WERI-Rb-1 (cell line): Measurements from ENCODE around the gene SRF.
A peak's percentile ranks its signal among the peaks of the same experiment; 100 is the strongest.

Experiments used
- DNase-seq: peaks from one replicate; pipeline ENCODE4 v3.0.0-alpha.2; 2020
- H3K27ac ChIP-seq: fragments of 250-450 bp; sonication (Bioruptor Pico); 2 replicates; pipeline ENCODE4 v1.5.1; 2020; ENCODE audit warnings: mild to moderate bottlenecking, moderate library complexity
- H3K27me3 ChIP-seq: fragments of 250-450 bp; sonication (Bioruptor Pico); 2 replicates; pipeline ENCODE4 v1.5.1; 2021; ENCODE audit warnings: mild to moderate bottlenecking, low read depth, moderate library complexity; ENCODE audit not compliant: insufficient read depth, severe bottlenecking
- H3K36me3 ChIP-seq: fragments of 250-450 bp; sonication (Bioruptor Pico); 2 replicates; pipeline ENCODE4 v1.5.1; 2020; ENCODE audit warnings: mild to moderate bottlenecking, moderate library complexity
- H3K4me3 ChIP-seq: 2 replicates; pipeline ENCODE4 v1.5.1; 2011; ENCODE audit warnings: low read depth, mild to moderate bottlenecking, control low read depth, low read length
- H3K9me3 ChIP-seq: fragments of 250-450 bp; sonication (Bioruptor Pico); 2 replicates; pipeline ENCODE4 v1.5.1; 2021; ENCODE audit warnings: mild to moderate bottlenecking, moderate library complexity; ENCODE audit not compliant: severe bottlenecking
- CTCF ChIP-seq: IDR thresholded peaks from 2 replicates; pipeline ENCODE4 v1.5.1; 2011; ENCODE audit warnings: low read depth, mild to moderate bottlenecking, control low read depth, inconsistent platforms, low read length

Gene SRF

GRCh38 chr6:43146261-43146660 lies 24.8 kb upstream of the SRF start:
- no peak overlapping the region for H3K27ac ChIP-seq
- no peaks in the 10 kb centered on the region for H3K9me3 ChIP-seq
- DNase-seq: no peak
- no peak overlapping the region for H3K4me3 ChIP-seq
- no peaks in the 10 kb centered on the region for H3K27me3 ChIP-seq
- peaks cover 29% of the 10 kb centered on the region for H3K36me3 ChIP-seq
- no peak for TF ChIP-seq CTCF

GRCh38 chr6:43146709-43147688 lies 24.1 kb upstream of the SRF start:
- Histone ChIP-seq H3K36me3 (peaks cover 29% of the 10 kb centered on the region), H3K4me3 (no peak overlapping the region), H3K27ac (no peak overlapping the region), H3K27me3 (no peaks in the 10 kb centered on the region), H3K9me3 (no peaks in the 10 kb centered on the region)
- no peak for DNase-seq
- TF ChIP-seq CTCF: no peak

- no peak for TF ChIP-seq CTCF
- Histone ChIP-seq H3K9me3 (no peaks in the 10 kb centered on the region), H3K4me3 (no peak overlapping the region), H3K27me3 (no peaks in the 10 kb centered on the region), H3K27ac (no peak overlapping the region), H3K36me3 (peaks cover 32% of the 10 kb centered on the region)
- DNase-seq: no peak
Measured at GRCh38 chr6:43147691-43148477, 23.2 kb upstream of the SRF start.

- H3K4me3 ChIP-seq: no peak overlapping the region
- peaks cover 41% of the 10 kb centered on the region for H3K36me3 ChIP-seq
- H3K9me3 ChIP-seq: no peaks in the 10 kb centered on the region
- no peak for TF ChIP-seq CTCF
- H3K27ac ChIP-seq: no peak overlapping the region
- H3K27me3 ChIP-seq: no peaks in the 10 kb centered on the region
- peak; percentile 61 for DNase-seq
Measured at GRCh38 chr6:43149265-43149664, 21.8 kb upstream of the SRF start.

- H3K27ac ChIP-seq: no peak overlapping the region
- no peak for TF ChIP-seq CTCF
- H3K27me3 ChIP-seq: no peaks in the 10 kb centered on the region
- peaks cover 38% of the 10 kb centered on the region for H3K36me3 ChIP-seq
- no peak overlapping the region for H3K4me3 ChIP-seq
- no peaks in the 10 kb centered on the region for H3K9me3 ChIP-seq
- DNase-seq: no peak
Measured at GRCh38 chr6:43150051-43150751, 20.9 kb upstream of the SRF start.
